GM19438 (cell line): ENCODE measurements around the gene HPSE2.

Experiments
- ATAC-seq: cut with Tn5 transposase; IDR thresholded peaks from one replicate; pipeline ENCODE4 v1.9.1; 2021; ENCODE audit warnings: low read depth; ENCODE audit not compliant: unreplicated experiment

The HPSE2 gene

GRCh38 chr10:98478430-98479222, 757.0 kb downstream of the HPSE2 start:
- ATAC-seq: no peak

GRCh38 chr10:98477861-98478260, 757.8 kb downstream of the HPSE2 start:
- ATAC-seq: no peak

GRCh38 chr10:98474628-98475027, 761.0 kb downstream of the HPSE2 start:
- peak; percentile 83 for ATAC-seq

- ATAC-seq: no peak
These were observed 763.5 kb downstream of the HPSE2 start for GRCh38 chr10:98472196-98472595.

GRCh38 chr10:98470850-98471249, 764.8 kb downstream of the HPSE2 start:
- no peak for ATAC-seq

- no peak for ATAC-seq
These were observed 766.4 kb downstream of the HPSE2 start for GRCh38 chr10:98469001-98469931.

GRCh38 chr10:98467506-98468318, 767.9 kb downstream of the HPSE2 start:
- peak; percentile 93 for ATAC-seq

GRCh38 chr10:98466861-98467505, 768.7 kb downstream of the HPSE2 start:
- ATAC-seq: no peak

- ATAC-seq: no peak
These were observed 769.8 kb downstream of the HPSE2 start for GRCh38 chr10:98465866-98466265.

- ATAC-seq: no peak
These were observed 771.5 kb downstream of the HPSE2 start for GRCh38 chr10:98463976-98464754.

- no peak for ATAC-seq
These were observed 772.6 kb downstream of the HPSE2 start for GRCh38 chr10:98463016-98463415.

GRCh38 chr10:98461500-98461842, 774.2 kb downstream of the HPSE2 start:
- no peak for ATAC-seq

- ATAC-seq: no peak
These were observed 774.7 kb downstream of the HPSE2 start for GRCh38 chr10:98460837-98461499.

GRCh38 chr10:98458809-98459784, 776.6 kb downstream of the HPSE2 start:
- no peak for ATAC-seq

GRCh38 chr10:98457721-98458120, 777.9 kb downstream of the HPSE2 start:
- no peak for ATAC-seq

GRCh38 chr10:98456686-98457482, 778.8 kb downstream of the HPSE2 start:
- no peak for ATAC-seq

- ATAC-seq: no peak
These were observed 779.5 kb downstream of the HPSE2 start for GRCh38 chr10:98456043-98456570.
